GM19025 (cell line): Measurements from ENCODE around the gene BMP15.

ENCODE experiments used
- ATAC-seq: cut with Tn5 transposase; IDR thresholded peaks from one replicate; pipeline ENCODE4 v1.9.1; 2021; ENCODE audit warnings: mild to moderate bottlenecking, low read depth, moderate library complexity; ENCODE audit not compliant: unreplicated experiment

The BMP15 gene

DNA sequence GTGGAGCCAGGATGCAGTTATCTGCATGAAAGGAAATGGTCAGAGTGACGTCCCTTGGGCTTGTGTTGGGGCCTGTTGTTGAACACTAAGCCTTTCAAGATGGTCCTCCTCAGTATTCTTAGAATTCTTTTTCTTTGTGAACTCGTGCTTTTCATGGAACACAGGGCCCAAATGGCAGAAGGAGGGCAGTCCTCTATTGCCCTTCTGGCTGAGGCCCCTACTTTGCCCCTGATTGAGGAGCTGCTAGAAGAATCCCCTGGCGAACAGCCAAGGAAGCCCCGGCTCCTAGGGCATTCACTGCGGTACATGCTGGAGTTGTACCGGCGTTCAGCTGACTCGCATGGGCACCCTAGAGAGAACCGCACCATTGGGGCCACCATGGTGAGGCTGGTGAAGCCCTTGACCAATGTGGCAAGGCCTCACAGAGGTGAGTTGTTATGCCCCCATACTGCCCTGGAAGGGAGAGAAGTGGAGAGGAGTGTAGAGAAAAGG, at the start of gene BMP15:
Gene BMP15 (plus strand): TSS at position 51 of the 492 bp plus-strand sequence. CDS start 49 bp downstream, at position 100.
- ATAC-seq: no peak

DNA sequence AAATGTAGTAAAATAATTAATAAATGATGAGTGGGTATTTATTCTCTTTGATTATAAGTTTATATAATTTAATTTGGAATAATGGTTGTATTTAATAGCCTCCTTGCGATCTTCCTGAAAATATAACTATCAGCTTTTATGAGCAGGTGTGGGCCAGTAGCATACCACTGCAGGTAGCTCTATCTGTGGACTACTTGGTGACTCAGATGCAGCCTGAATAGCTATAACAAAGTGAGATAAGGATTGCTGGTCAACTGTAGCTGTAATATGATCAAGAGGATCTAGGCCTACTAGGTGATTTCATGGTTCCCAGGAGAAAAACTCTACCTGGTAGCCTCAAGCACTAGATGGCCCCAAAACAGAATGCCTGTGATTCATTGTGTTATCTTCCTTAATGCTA, 47.1 kb upstream of the BMP15 start:
- no peak for ATAC-seq

DNA sequence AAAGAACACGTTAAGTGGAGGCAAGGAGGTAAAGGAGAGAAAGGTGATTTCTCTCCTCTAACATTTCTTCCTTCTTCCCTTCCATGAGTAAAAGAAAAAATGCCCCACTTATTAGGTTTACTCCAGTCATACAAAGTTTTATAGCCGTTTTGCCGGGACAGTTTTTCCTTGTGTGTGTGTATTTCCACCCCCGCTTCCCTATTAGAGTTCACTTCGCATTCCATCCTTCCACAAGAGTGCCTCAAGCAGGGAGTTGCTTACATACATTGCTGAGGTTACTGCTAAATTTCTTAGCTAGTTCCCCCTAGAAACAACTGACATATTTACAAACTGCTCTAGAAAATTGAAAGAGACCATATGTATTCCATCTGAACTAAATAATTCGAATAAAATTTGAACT, 45.2 kb upstream of the BMP15 start:
- ATAC-seq: no peak

DNA sequence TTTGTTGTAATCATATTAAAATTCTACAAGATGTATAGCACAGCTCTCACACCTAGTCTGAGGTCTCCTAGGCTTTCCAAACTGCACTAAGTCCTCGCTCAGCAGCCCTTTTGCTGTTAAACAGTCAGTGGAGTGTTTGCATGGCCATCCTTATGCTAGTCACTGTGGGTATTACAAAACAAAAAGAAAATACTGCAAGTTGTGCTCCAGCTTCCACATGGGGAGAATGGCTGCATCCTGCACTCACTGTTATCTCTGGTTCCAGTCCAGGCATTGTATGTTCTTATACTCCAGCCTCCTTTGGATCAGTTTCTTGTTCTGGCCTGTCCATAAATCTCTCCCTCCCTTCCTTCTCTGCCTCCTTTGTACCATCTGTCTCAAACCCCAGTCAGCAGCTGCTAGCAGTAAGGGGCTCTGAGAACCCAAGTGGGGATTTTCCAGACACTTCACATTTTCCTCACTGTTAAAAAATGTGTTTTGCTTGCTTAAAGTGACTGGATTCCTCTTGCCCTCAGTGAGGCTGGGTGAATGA, 38.5 kb upstream of the BMP15 start:
- ATAC-seq: no peak

DNA sequence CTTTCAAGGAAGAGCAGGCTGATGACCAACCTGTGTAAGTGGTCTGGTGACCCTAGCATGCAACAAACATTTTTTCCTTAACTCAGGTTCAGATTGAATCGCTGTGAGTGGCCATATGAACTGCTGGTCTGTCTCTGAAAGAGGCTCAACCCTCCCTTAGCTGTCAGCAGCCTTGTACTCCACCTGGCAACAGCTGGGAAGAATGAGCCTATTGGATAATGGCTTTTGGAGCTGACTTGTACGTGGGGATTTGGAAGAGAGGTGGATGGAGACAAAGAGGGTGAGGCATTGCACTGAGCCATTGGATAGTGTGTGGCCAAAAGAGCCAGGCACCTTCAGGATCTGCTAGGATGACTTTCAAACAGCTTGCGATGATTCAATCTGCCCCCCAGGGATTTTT, 35.7 kb upstream of the BMP15 start:
- no peak for ATAC-seq

DNA sequence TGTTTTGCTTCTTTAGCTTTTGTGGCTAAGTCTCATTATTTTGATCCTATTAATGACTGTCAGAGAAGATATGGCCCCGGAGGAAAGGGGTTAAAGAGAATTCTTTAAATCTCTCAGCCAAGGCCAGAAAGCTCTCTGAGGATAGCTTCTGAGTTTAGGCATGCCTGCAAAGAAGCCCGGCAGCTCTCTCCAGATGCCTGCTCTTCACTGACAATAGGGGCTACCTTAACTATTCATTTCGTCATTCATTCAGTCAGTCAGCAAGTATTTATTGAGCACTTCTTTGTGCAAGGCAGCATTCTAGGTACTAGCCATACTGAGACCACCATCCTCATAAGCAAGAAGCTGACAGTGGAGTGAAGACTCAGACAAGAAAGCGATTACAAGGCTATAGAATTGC, 34.0 kb upstream of the BMP15 start:
- no peak for ATAC-seq

DNA sequence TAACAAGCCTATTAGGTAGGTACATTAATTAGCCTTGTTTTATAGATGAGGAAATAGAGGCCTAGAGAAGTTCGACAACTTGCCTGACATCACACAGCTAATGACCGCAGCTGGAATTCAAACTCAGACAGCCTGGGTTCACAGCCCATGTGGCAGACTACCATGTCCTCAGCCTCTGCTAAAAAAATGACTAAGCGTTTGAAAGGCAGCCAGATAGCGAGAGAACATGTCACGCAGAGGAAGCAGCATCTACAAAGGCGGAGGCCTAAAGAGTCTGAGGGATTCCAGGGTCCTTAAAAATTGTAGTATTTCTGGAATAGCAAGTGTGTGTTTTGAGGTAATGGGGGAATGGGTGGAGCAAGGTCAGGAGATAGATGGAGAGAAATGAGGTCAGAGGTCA, 33.2 kb upstream of the BMP15 start:
- no peak for ATAC-seq

DNA sequence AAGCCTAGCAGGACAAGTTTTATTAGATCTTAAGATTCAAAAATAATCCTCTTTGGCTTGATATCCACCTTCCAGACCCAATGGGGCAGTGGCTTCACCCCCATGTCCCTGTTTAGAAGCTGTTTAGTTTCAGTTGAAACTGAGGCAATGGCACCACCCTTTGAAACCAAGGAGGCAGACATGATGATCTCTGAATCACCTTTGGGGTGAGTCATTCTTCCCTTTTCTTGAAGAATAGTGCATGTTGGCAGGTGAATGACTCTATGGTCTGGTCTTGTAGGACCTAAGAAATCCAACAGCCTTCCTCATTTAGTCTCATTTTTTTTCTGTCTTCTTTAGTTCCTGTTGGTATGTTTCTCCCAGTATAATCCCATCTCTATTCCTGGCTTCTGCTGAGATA, 29.5 kb upstream of the BMP15 start:
- no peak for ATAC-seq

DNA sequence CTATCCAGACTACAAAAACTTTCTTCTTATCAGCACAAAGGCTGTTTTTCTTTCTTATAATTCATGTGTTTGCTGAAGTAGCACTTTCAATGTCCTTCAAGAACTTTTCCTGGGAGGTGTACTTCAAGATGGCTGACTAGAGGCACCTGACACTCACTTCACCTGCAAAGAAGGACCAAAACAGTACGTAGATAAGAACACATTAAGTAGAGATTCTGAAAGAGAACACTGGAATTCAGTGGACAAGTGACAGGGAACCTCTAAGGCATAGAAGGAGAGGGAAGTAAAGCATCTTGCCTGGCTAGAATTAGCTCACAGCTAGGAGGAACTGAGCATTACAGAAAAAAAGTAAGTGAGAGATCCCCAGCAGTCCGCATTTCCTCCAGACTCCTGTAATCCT, 21.7 kb upstream of the BMP15 start:
- no peak for ATAC-seq

DNA sequence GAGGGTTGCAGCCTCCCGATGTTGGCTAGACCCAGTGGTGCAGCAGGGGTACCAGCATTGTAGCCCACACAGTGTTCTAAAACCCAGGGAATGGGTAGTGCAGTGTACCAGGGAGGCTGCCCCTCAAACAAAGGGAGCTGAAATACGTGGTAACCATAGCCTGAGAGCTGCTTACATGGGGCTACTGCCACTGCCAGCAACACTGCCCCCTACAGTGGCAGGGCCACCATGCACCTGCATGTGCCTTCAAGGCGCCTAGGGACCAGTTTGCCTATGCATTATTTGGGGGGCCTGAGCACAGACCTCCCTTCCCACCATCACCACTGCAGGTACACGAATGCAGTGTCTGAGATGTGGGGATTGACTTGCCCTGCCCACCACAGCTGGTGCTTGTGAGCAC, 21.0 kb upstream of the BMP15 start:
- no peak for ATAC-seq

DNA sequence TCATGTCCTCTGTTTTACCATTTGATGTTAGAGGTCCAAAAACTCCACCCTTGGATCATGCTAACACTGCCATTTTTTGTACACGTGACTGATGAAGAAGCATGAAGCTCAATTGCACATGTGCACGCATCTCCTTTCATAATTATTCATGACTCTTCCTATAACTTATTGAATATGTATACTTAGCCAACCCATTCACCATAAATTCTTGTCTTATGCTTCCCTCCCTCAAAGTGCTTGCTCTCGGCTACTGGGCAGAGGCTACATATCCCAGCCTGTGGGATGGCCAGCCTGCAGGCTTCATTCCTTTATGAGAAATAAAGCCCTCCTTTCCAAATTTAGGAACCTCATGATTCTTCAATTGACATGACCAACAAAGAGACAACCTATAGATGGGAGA, 17.5 kb upstream of the BMP15 start:
- no peak for ATAC-seq

DNA sequence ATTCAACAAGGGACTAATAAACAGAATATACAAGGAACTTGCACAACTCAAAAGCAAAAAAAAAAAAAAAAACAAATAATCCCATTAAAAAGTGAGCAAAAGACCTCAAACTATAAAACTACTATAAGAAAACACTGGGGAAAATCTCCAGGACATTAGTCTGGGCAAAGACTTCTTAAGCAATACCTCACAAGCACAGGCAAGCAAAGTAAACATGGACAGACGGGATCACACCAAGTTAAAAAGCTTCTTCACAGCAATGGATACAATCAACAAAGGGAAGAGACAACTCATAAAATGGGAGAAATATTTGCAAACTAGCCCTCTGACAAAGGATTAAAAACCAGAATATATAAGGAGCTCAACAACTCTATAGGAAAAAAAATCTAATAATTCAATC, 17.1 kb upstream of the BMP15 start:
- ATAC-seq: no peak

DNA sequence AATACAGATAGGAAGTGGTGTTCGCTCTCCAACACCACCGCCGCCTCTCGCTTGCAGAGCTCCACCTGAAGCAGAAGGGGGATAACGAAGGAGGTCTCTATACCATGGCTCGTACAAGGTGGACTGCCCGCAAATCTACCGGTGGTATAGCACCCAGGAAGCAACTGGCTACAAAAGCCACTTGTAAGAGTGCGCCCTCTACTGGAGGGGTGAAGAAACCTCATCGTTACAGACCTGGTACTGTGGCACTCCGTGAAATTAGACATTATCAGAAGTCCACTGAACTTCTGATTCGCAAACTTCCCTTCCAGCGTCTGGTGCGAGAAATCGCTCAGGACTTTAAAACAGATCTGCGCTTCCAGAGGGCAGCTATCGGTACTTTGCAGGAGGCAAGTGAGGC, 5.2 kb upstream of the BMP15 start:
- no peak for ATAC-seq

DNA sequence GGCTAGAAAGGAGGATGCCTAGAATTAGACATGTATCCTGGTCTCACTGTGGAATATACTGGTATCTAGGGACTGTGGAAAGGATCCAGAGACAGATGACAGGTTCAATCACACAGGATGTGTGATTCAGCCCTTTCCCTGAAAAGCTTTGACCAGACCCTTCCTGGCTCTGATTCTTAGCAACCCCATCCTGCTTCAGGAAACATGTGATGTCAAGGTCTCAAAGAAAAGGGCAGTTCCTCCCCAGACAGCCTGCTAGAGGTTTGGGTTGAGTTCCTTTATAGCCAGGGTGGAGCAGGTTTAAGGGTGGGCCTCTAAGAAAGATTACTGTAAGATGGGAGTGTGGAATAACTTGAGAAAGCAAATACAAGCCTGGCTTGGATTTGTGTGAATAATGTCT, 3.0 kb downstream of the BMP15 start:
- ATAC-seq: no peak

DNA sequence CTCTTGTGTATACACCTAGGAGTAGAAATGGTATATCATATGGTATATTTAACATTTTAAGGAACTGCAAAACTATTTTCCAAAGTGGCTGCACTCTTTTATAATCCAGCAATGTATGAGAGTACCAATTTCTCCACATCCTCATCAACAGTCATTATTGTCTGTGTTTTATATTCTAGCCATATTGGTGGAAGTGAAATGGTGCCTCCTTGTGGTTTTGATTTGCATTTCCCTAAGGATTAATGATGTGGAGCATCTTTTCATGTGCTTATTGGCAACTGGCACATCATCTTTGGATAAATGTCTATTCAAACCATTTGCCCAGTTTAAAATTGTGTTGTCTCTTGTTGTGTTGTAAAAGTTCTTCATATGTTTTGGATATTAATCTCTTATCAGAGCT, 9.6 kb downstream of the BMP15 start:
- no peak for ATAC-seq

DNA sequence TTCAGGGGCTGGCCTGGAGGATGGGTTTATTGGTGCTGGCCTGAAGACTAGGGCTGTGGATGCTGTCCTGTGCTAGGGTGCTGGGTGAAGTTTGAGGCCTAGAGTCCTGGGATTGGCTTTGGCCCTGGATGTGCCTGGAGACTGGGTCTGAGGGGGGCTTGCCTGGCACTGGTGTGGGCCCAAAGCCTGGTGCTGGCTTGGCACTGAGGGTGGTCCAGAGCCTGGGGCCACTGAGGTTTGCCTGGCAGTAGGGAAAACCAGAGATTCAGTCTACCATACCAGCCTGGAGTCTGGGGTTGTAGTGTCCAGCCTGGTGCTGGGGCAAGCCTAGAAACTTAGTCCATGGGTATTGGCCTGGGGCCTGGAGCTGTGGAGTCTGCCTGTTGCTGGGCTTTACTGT, 16.6 kb downstream of the BMP15 start:
- ATAC-seq: no peak

DNA sequence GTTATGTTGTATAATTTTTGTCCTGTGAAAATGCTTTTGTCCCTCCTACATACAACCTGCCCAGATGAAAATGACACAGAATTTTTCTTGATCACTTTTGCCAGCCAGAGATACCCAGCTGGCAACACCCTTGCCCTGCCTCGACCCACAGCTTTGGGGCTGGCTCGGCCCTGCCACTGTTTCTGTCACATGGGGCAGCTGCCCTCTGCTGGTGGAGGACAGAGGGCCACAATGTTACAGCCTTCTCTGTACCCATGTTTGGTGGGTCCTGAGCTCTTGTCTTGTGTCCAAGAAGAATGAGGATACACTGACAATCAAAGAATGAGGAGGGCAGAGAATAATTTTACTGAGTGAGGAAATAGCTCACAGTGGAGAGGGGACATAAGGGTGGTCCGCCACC, 31.1 kb downstream of the BMP15 start:
- ATAC-seq: no peak

DNA sequence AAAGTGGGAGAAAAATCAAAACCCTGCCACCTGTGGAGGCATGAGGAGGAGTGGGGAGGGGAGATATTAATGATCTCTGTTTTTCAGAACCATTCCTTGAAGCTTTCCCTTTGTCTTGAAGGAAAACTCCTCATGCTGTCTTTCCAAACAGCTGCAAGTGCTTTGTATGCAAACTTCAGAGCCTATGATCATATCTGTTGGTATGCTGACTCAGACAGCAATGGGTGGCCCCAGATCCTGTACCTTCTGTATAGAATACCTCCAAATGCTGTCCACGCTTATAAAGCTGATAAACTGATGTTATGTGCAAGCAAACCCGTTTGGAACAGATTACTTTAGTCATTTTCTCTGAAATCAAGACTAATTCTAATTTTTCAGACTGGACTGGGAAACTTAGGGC, 31.9 kb downstream of the BMP15 start:
- no peak for ATAC-seq

DNA sequence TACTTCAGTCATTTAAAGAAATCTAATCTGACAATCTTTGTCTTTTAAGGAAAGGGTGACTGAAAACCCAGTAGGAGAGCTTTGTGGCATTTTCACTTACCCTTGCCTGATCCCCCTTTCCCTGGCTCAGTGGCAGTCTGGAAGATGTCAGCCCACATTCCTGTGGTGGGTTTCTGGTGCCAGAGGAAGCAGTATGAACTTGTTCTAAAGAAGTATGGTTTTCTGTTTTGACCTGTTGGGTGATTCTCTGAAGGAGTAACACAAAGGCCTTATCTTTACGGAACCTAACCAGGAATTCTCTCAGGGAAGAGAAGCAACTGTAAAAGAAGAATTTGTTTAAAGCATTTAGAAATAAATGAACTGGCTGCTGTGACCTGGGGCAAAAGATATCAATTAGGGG, 41.9 kb downstream of the BMP15 start:
- no peak for ATAC-seq

DNA sequence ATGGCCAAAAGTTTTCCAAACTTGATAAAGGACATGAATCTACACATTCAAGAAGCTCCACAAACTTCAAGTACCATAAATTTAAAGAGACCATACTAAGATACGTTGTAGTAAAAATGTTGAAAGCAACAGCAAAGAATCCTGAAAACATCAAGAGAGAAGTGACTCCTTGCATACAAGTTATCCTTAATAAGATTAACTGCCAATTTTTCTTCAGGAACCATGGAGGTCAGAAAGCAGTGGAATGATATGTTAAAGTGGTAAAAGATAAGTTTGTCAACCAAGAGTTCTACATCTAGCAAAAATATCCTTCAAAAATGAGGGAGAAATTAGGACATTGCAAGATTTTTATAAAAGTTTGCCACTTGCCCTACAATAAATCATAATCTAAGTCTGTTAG, 43.3 kb downstream of the BMP15 start:
- no peak for ATAC-seq

DNA sequence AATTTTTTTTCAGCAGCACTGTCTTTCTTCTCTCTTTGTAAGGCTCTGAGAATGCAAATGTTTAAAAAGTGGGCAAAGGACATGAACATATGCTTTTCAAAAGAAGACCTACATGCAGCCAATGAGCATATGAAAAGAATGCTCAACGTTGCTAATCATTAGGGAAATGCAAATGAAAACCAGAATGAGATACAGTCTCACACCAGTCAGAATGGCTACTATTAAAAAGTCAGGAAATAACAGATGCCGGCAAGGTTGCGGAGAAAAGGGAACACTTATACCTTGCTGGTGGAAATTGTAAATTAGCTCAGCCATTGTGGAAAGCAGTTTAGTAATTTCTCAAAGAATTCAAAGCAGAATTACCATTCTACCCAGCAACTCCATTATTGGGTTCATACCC, 51.6 kb downstream of the BMP15 start:
- no peak for ATAC-seq

DNA sequence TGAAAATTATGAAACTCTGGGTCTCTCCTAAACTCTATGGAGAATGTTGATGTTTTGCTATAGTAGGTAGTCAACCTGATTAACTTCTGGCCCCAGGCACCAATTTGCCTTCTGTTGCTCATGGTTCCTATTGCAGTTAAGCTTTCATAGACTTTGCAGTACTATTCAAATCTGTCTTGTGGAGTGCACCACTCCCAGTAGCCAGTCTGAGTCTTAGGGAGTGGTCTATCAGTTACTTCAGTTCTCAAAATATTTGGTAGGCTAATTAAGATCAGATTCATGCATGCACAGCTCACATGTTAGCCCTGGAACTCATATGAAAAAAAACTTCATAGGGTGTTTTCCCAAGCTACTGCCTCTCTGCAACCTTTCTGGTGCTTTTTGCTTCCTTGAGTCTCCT, 53.3 kb downstream of the BMP15 start:
- ATAC-seq: no peak
